GM18867 (cell line): ENCODE measurements around the gene TM9SF4.

Experiments used
- ATAC-seq: cut with Tn5 transposase; IDR thresholded peaks from one replicate; pipeline ENCODE4 v1.9.1; 2021; ENCODE audit warnings: mild to moderate bottlenecking, moderate library complexity; ENCODE audit not compliant: unreplicated experiment

TM9SF4 gene

GRCh38 chr20:32205843-32206759, 96.6 kb downstream of the TM9SF4 start:
- ATAC-seq = no peak

GRCh38 chr20:32206760-32207625, 97.5 kb downstream of the TM9SF4 start:
- peak; percentile 17 for ATAC-seq

GRCh38 chr20:32207626-32208498, 98.3 kb downstream of the TM9SF4 start, which contains the start of the genes PLAGL2 and POFUT1:
TSS of gene PLAGL2 (minus strand) at chr20:32207743. CDS start at chr20:32202178, 5,565 bp downstream.
TSS of gene POFUT1 (plus strand) at chr20:32207880. CDS start at chr20:32207942, 62 bp downstream.
- ATAC-seq = peak; percentile 92

GRCh38 chr20:32208499-32209154, 99.1 kb downstream of the TM9SF4 start:
- ATAC-seq = no peak

- no peak for ATAC-seq
These were observed 100.5 kb downstream of the TM9SF4 start for GRCh38 chr20:32209850-32210605.

- no peak for ATAC-seq
These were observed 104.4 kb downstream of the TM9SF4 start for GRCh38 chr20:32213870-32214269.

- ATAC-seq = no peak
These were observed 105.6 kb downstream of the TM9SF4 start for GRCh38 chr20:32215147-32215546.

GRCh38 chr20:32215729-32216128, 106.2 kb downstream of the TM9SF4 start:
- no peak for ATAC-seq

GRCh38 chr20:32216179-32217142, 106.9 kb downstream of the TM9SF4 start:
- ATAC-seq = no peak
